Peyer's patch (tissue), 4 donors: ENCODE measurements around the gene DPM1. TPM values are rescaled to one million over a fixed set of nuclear protein-coding genes. Genes with fewer than 3 reads are reported as not detected.

Source experiments
- DNase-seq, 3 donors: peaks; one replicate each; pipeline ENCODE4 v3.0.0-alpha.2; 2017 to 2019
- H3K27ac ChIP-seq, 4 donors: fragments of 200-600 bp; sonication (generic); one replicate each; pipeline ENCODE4 v1.5.1; 2016 to 2019
- H3K27me3 ChIP-seq, 2 donors: fragments of 200-600 bp; sonication (generic); one replicate each; pipeline ENCODE4 v1.5.1; 2019
- H3K36me3 ChIP-seq, 3 donors: fragments of 200-600 bp; sonication (generic); one replicate each; pipeline ENCODE4 v1.5.1; 2016 to 2019
- H3K4me1 ChIP-seq, 4 donors: fragments of 200-600 bp; sonication (generic); one replicate each; pipeline ENCODE4 v1.5.1; 2016 to 2019
- H3K4me3 ChIP-seq, 4 donors: fragments of 200-600 bp; sonication (generic); 1 replicate in 3 of 4; 2 replicates in 1 of 4; pipeline ENCODE4 v1.5.1; 2016 to 2019; ENCODE audit warnings: mild to moderate bottlenecking in 1 of 4
- H3K9me3 ChIP-seq, 4 donors: fragments of 200-600 bp; sonication (generic); one replicate each; pipeline ENCODE4 v1.5.1; 2016 to 2019; ENCODE audit warnings: mild to moderate bottlenecking in 1 of 4
- POLR2A ChIP-seq, 2 donors: fragments of 450-650 bp; IDR thresholded peaks; one replicate each; pipeline ENCODE4 v1.5.1; 2017; ENCODE audit warnings: antibody characterized with exemption in 2 of 2, mild to moderate bottlenecking in 2 of 2, moderate library complexity in 2 of 2
- total RNA-seq, 4 donors: library from RNA; depleted of rRNA; stranded (reverse); fragments of >200 nt; gene quantifications; one replicate each; pipeline ENCODE4 v1.1.0, GENCODE V29; 2016
- TF ChIP-seq, protein P1 (sequence below), 6 experiments: fragments of 450-650 bp in 4 of 6; fragments of 200-600 bp in 2 of 6; sonication (generic) in 1 of 6; IDR thresholded peaks; one replicate each; pipeline ENCODE4 v1.5.1; 2017 to 2019; ENCODE audit warnings: antibody characterized with exemption in 6 of 6, mild to moderate bottlenecking in 3 of 6, moderate library complexity in 1 of 6

Gene DPM1
- total RNA-seq, 4 donors from 2014 or later, result 19.5 to 82.5 (median 24.8) TPM

DNA sequence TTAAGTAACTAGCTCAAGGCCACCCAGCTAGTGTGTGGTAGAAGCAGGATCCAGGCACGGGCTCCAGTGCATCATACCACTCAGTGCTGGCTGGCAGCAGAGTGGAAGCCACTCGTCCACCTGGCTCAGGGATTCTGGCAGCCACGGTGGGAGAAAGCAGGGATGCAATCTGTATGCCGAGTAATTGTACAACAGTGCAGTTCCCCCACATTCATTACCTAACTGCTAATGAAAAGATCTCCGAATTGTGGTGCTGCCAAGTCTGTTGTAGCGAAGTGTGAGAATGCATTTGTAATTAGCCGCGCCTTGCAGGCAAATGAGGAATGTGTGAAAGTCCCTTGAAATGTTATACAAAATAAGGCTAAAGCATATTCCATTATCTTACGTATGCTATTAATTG, 35.5 kb upstream of the DPM1 start:
- Histone ChIP-seq H3K9me3 (no peaks in the 10 kb centered on the region), H3K27me3 (no peaks in the 10 kb centered on the region), H3K4me3 (no peak overlapping the region), H3K27ac (no peak overlapping the region), H3K4me1 (peaks cover 0 to 4% (median 0%) of the 10 kb centered on the region in 4 donors), H3K36me3 (no peaks in the 10 kb centered on the region)
- TF ChIP-seq POLR2A (IDR thresholded peaks at IDR 0.05), result no peak
- TF ChIP-seq, protein P1, sequence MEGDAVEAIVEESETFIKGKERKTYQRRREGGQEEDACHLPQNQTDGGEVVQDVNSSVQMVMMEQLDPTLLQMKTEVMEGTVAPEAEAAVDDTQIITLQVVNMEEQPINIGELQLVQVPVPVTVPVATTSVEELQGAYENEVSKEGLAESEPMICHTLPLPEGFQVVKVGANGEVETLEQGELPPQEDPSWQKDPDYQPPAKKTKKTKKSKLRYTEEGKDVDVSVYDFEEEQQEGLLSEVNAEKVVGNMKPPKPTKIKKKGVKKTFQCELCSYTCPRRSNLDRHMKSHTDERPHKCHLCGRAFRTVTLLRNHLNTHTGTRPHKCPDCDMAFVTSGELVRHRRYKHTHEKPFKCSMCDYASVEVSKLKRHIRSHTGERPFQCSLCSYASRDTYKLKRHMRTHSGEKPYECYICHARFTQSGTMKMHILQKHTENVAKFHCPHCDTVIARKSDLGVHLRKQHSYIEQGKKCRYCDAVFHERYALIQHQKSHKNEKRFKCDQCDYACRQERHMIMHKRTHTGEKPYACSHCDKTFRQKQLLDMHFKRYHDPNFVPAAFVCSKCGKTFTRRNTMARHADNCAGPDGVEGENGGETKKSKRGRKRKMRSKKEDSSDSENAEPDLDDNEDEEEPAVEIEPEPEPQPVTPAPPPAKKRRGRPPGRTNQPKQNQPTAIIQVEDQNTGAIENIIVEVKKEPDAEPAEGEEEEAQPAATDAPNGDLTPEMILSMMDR (IDR thresholded peaks at IDR 0.05), result no peak
- no peak for DNase-seq

DNA sequence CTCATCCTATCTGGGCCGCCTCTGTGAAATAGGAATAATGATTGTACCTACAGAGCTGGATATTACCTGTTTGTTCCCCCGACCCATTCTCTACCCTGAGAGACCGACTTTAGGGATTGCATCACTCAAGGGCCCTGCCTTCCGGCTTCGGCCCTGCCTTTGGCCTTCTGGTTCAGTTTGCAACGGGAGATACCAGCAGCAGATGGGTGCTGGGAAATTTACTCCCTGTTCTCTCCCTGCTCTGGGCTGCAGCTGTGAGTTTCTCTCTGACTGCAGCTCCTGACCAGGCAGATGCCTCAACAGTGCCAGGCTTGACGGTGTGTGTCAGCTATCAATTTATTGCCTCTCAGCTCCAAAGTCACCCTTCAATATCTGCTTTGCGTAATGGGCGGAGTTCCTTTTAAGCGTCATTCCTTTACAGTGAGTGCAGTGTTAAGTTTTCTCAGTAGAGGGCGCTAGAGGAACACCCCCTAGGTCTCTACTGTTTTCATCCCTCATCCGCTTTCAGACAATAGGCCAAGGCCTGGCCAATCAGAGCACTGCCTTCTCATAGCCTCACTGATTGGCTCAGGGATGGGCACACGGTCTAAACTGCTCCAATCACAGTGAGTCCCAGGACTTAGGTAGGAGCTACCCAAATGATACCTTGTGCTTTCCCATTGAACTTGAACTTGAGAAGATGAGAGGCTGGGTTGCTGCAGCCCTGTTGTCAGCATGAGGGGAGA, 34.6 kb upstream of the DPM1 start:
- no peak overlapping the region for H3K27ac ChIP-seq
- DNase-seq, result peak in 1 of 3 donors; percentile 71

DNA sequence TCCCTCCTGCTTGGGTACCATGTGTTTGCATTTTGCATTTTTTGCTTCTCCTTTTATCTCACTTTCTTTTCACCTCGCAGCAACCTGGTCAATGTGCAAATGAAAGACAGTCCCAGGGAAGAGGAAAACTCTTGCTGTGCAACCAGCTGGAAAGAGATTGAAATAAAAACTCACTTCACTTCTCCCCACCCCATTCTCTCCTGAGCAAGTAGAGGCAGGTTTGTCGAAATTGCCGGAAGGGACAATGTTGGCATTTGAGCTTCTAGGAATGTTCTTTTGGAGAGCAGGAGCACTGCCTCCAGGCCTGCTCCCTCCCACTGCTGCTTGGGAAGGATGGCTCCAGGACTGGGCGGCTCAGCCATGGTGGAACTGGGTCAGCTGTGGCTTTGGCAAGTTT, 34.0 kb upstream of the DPM1 start:
- Histone ChIP-seq H3K36me3 (no peaks in the 10 kb centered on the region), H3K4me3 (no peak overlapping the region), H3K9me3 (no peaks in the 10 kb centered on the region), H3K27ac (no peak overlapping the region), H3K4me1 (peaks cover 0 to 4% (median 0%) of the 10 kb centered on the region in 4 donors), H3K27me3 (no peaks in the 10 kb centered on the region)
- no peak for DNase-seq
- no peak for TF ChIP-seq POLR2A (IDR thresholded peaks at IDR 0.05)
- TF ChIP-seq, protein P1 (IDR thresholded peaks at IDR 0.05), result no peak

More for the DNA sequence above, 34.6 kb upstream of the DPM1 start:
- Histone ChIP-seq H3K4me1 (peaks cover 0 to 4% (median 0%) of the 10 kb centered on the region in 4 donors), H3K36me3 (no peaks in the 10 kb centered on the region), H3K4me3 (no peak overlapping the region), H3K27me3 (no peaks in the 10 kb centered on the region), H3K9me3 (no peaks in the 10 kb centered on the region)
- no peak for TF ChIP-seq POLR2A (IDR thresholded peaks at IDR 0.05)
- TF ChIP-seq, protein P1 (IDR thresholded peaks at IDR 0.05), result peak in 4 of 6 experiments; percentile 54 to 97 (median 96)

DNA sequence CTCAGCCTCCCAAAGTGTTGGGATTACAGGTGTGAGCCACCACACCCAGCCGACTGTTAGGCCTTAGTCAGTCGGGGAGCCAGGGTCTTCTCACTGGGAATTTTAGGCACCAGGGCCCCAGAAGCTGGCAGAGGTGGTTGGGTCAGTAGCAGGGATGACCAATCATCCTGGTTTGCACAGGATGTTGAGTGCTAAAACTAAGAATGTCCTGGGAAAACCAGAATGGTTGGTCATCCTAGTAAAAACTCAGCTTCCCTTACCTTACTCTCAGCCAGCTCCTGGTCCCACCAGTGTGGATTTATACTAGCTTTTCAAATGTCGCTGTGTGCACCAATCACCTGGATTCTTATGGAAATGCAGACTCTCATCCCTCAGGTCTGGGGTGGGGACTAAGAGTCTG, 32.7 kb upstream of the DPM1 start:
- H3K36me3 ChIP-seq, result no peaks in the 10 kb centered on the region
- TF ChIP-seq, protein P1 (IDR thresholded peaks at IDR 0.05), result no peak
- TF ChIP-seq POLR2A (IDR thresholded peaks at IDR 0.05), result no peak
- H3K27ac ChIP-seq, result no peak overlapping the region

DNA sequence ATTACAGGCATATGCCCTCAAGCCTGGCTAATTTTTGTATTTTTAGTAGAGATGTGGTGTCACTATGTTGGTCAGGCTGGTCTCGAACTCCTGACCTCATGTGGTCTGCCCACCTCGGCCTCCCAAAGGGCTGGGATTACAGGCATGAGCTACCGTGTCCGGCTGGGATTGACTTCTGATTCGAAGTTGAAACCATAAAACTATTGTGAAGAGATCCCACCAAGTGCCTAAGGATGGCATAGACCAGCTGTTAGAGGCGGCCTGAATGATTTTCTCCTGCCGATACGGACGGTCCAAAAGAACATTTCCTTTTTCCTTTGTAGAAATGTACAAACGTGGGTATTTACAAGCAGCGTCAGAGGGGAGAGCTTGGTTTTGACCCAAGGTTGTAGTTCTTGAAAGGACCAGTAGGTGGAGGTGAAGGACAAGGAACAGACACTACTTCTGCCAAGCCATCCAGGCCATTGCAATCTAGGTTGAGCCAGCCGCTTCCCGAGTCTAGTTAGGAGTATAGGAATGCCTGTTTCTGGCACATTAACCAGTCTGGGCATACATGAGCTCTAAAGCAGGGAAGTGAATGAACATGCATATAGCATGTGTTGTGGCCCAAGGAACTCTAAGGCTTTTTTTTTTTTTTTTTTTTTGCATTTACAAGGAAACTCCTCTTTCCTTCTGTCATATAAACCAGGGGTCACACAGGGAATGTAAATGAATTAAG, 29.3 kb upstream of the DPM1 start:
- H3K36me3 ChIP-seq, result no peaks in the 10 kb centered on the region
- H3K4me3 ChIP-seq, result no peak overlapping the region
- no peak overlapping the region for H3K27ac ChIP-seq

More for the DNA sequence above, 32.7 kb upstream of the DPM1 start:
- peaks cover 0 to 4% (median 0%) of the 10 kb centered on the region in 4 donors for H3K4me1 ChIP-seq
- H3K27me3 ChIP-seq, result no peaks in the 10 kb centered on the region
- no peak for DNase-seq
- H3K4me3 ChIP-seq, result no peak overlapping the region
- no peaks in the 10 kb centered on the region for H3K9me3 ChIP-seq

More for the DNA sequence above, 29.3 kb upstream of the DPM1 start:
- H3K27me3 ChIP-seq, result no peaks in the 10 kb centered on the region
- TF ChIP-seq POLR2A (IDR thresholded peaks at IDR 0.05), result no peak
- TF ChIP-seq, protein P1 (IDR thresholded peaks at IDR 0.05), result peak; percentile 67 to 98 (median 92)
- peaks cover 0 to 3% (median 0%) of the 10 kb centered on the region in 4 donors for H3K4me1 ChIP-seq
- DNase-seq, result peak in 2 of 3 donors; percentile 62 to 82
- H3K9me3 ChIP-seq, result no peaks in the 10 kb centered on the region
